ENCODE results near the gene LRRC61. TPM values are rescaled to one million over a fixed set of nuclear protein-coding genes. Genes with fewer than 3 reads are reported as not detected.

Gene LRRC61
- total and polyA plus RNA-seq, 10 donors, result 4.2 to 21.7 (median 11.4) TPM

DNA sequence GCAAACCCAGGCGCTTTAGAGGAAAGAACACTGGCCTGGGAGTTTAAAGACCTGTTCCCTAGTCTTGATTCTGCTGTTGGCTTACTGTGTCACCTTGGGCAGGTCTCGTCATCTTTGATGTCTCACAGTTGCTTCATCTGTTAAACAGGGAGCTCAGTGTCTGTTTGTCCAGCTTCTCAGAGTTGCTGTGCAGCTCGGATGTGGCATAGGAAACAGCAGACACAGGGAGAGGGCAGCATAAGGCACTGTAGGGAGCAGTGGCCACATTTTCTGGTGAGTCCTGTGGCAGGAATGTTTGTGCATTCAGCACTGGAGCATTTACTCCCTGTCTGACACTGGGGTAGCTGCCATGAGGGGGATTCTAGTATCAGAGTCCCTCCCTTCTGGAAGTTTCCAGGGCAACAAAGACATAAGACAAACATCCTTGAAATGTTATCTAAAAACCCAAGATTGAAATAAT, 47.5 kb downstream of the LRRC61 start:
- intact Hi-C loops (cut with DNase I; ENCODE audit: low total_unique reads), result no loop called here
- H3K4me1 ChIP-seq, result peaks cover 27 to 93% (median 70%) of the 10 kb centered on the region in 6 donors
- peaks cover 0 to 53% (median 35%) of the 10 kb centered on the region in 6 donors for H3K36me3 ChIP-seq
- TF ChIP-seq POLR2A (IDR thresholded peaks at IDR 0.05) (no peak), POLR2AphosphoS5 (IDR thresholded peaks at IDR 0.05) (no peak)
- TF ChIP-seq, protein P1, sequence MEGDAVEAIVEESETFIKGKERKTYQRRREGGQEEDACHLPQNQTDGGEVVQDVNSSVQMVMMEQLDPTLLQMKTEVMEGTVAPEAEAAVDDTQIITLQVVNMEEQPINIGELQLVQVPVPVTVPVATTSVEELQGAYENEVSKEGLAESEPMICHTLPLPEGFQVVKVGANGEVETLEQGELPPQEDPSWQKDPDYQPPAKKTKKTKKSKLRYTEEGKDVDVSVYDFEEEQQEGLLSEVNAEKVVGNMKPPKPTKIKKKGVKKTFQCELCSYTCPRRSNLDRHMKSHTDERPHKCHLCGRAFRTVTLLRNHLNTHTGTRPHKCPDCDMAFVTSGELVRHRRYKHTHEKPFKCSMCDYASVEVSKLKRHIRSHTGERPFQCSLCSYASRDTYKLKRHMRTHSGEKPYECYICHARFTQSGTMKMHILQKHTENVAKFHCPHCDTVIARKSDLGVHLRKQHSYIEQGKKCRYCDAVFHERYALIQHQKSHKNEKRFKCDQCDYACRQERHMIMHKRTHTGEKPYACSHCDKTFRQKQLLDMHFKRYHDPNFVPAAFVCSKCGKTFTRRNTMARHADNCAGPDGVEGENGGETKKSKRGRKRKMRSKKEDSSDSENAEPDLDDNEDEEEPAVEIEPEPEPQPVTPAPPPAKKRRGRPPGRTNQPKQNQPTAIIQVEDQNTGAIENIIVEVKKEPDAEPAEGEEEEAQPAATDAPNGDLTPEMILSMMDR (IDR thresholded peaks at IDR 0.05 in 8 of 11, conservative IDR thresholded peaks at IDR 0.05 in 3 of 11), result no peak
- WGBS, 5 donors, result 76 to 79% (median 77%) methylated on average over 3 of the region's 3 CpGs
- peak overlapping the region in 4 of 8 donors; percentile 82 to 94 (median 87) for H3K4me3 ChIP-seq
- H3K27ac ChIP-seq, result peak overlapping the region in 5 of 8 donors; percentile 96 to 99 (median 97)
- H3K27me3 ChIP-seq (replicated peaks in 1 of 7), result no peaks in the 10 kb centered on the region
- H3K9me3 ChIP-seq, result no peaks in the 10 kb centered on the region
- no peak for DNase-seq

DNA sequence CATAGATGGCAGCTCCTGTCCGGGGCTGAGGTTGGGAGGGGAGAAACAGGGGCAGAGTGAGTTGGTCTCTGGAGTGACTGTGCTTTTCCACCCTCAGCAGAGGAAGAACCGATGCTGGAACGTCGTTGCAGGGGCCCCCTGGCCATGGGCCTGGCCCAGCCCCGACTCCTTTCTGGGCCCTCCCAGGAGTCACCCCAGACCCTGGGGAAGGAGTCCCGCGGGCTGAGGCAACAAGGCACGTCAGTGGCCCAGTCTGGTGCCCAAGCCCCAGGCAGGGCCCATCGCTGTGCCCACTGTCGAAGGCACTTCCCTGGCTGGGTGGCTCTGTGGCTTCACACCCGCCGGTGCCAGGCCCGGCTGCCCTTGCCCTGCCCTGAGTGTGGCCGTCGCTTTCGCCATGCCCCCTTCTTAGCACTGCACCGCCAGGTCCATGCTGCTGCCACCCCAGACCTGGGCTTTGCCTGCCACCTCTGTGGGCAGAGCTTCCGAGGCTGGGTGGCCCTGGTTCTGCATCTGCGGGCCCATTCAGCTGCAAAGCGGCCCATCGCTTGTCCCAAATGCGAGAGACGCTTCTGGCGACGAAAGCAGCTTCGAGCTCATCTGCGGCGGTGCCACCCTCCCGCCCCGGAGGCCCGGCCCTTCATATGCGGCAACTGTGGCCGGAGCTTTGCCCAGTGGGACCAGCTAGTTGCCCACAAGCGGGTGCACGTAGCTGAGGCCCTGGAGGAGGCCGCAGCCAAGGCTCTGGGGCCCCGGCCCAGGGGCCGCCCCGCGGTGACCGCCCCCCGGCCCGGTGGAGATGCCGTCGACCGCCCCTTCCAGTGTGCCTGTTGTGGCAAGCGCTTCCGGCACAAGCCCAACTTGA, 48.2 kb downstream of the LRRC61 start:
- no peaks in the 10 kb centered on the region for H3K27me3 ChIP-seq (replicated peaks in 1 of 7)
- intact Hi-C loops (cut with DNase I; ENCODE audit: low total_unique reads), result no loop called here
- H3K36me3 ChIP-seq, result peaks cover 0 to 53% (median 35%) of the 10 kb centered on the region in 6 donors
- peak overlapping the region in 5 of 8 donors; percentile 96 to 99 (median 97) for H3K27ac ChIP-seq
- TF ChIP-seq POLR2A (IDR thresholded peaks at IDR 0.05) (no peak), POLR2AphosphoS5 (IDR thresholded peaks at IDR 0.05) (peak in 1 of 3 donors; percentile 51)
- TF ChIP-seq, protein P1 (IDR thresholded peaks at IDR 0.05 in 8 of 11, conservative IDR thresholded peaks at IDR 0.05 in 3 of 11), result no peak
- no peak overlapping the region for H3K4me3 ChIP-seq
- DNase-seq, result peak; percentile 78
- H3K4me1 ChIP-seq, result peaks cover 28 to 93% (median 67%) of the 10 kb centered on the region in 6 donors
- no peaks in the 10 kb centered on the region for H3K9me3 ChIP-seq
- WGBS, 5 donors, result 88 to 92% (median 91%) methylated on average over 29 to 48 of the region's 48 CpGs

DNA sequence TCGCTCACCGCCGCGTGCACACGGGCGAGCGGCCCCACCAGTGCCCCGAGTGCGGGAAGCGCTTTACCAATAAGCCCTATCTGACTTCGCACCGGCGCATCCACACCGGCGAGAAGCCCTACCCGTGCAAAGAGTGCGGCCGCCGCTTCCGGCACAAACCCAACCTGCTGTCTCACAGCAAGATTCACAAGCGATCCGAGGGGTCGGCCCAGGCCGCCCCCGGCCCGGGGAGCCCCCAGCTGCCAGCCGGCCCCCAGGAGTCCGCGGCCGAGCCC, 48.8 kb downstream of the LRRC61 start:
- peaks cover 0 to 53% (median 35%) of the 10 kb centered on the region in 6 donors for H3K36me3 ChIP-seq
- no peak overlapping the region for H3K4me3 ChIP-seq
- intact Hi-C loops (cut with DNase I; ENCODE audit: low total_unique reads), result no loop called here
- H3K4me1 ChIP-seq, result peaks cover 28 to 93% (median 67%) of the 10 kb centered on the region in 6 donors
- H3K27me3 ChIP-seq (replicated peaks in 1 of 7), result no peaks in the 10 kb centered on the region
- 95 to 98% (median 96%) methylated on average over 19 to 30 of the region's 30 CpGs for WGBS, 5 donors
- no peaks in the 10 kb centered on the region for H3K9me3 ChIP-seq
- no peak for TF ChIP-seq POLR2AphosphoS5 (IDR thresholded peaks at IDR 0.05)
- TF ChIP-seq, protein P1 (IDR thresholded peaks at IDR 0.05 in 8 of 11, conservative IDR thresholded peaks at IDR 0.05 in 3 of 11), result no peak
- TF ChIP-seq POLR2A (IDR thresholded peaks at IDR 0.05), result no peak
- H3K27ac ChIP-seq, result no peak overlapping the region
- no peak for DNase-seq
